Ovary (tissue), 9 donors: ENCODE data around the gene AFF4. TPM values are rescaled to one million over a fixed set of nuclear protein-coding genes. Genes with fewer than 3 reads are reported as not detected.

ENCODE experiments used
- DNase-seq, 5 donors: peaks; one replicate each; pipeline ENCODE4 v3.0.0-alpha.2; 2019 to 2020
- H3K27ac ChIP-seq, 2 donors: fragments of 200-600 bp; one replicate each; pipeline versions ENCODE4 v1.5.1 to v1.8.0; 2019 to 2022
- H3K27me3 ChIP-seq: fragments of 200-600 bp; one replicate; pipeline ENCODE4 v1.8.0; 2022
- H3K36me3 ChIP-seq: fragments of 200-600 bp; sonication (generic); one replicate; pipeline ENCODE4 v1.5.1; 2019
- H3K4me1 ChIP-seq: one replicate; pipeline ENCODE4 v1.8.1; 2013; ENCODE audit warnings: mild to moderate bottlenecking, moderate library complexity; ENCODE audit not compliant: insufficient read depth
- H3K4me3 ChIP-seq: fragments of 200-600 bp; sonication (generic); one replicate; pipeline ENCODE4 v1.5.1; 2017
- H3K9me3 ChIP-seq, 2 donors: fragments of 200-600 bp in 1 of 2; sonication (generic) in 1 of 2; one replicate each; pipeline versions ENCODE4 v1.5.1 to v1.8.1; 2013 to 2019; ENCODE audit warnings: mild to moderate bottlenecking in 1 of 2, moderate library complexity in 1 of 2
- CTCF ChIP-seq, 3 donors: fragments of 450-650 bp in 2 of 3; fragments of 200-600 bp in 1 of 3; IDR thresholded peaks; one replicate each; pipeline versions ENCODE4 v1.5.1 to v1.8.0; 2016 to 2022; ENCODE audit warnings: antibody characterized with exemption in 3 of 3, mild to moderate bottlenecking in 1 of 3
- EP300 ChIP-seq: sonication (generic); formaldehyde crosslinking; IDR thresholded peaks from one replicate; pipeline ENCODE4 v1.6.1; 2017; ENCODE audit warnings: antibody characterized with exemption
- POLR2A ChIP-seq: fragments of 450-650 bp; IDR thresholded peaks from one replicate; pipeline ENCODE4 v1.6.1; 2017; ENCODE audit warnings: antibody characterized with exemption, mild to moderate bottlenecking, moderate library complexity
- WGBS, 3 donors: extraction: QIAGEN DNeasy Blood & Tissue Kit in 1 of 3; methylation state at CpG; one replicate each; pipeline versions ENCODE4 v1.1.5 to v1.1.7; 2013 to 2017; 5-methylcytosine and 5-hydroxymethylcytosine counted together
- intact Hi-C, 4 donors: fragments of 100-400 bp; cut with DNase I; formaldehyde crosslinking; loops; one replicate each; pipeline versions ENCODE4 v1.11.0 to v1.15.1; 2022 to 2023
- polyA plus RNA-seq, 2 donors: library from polyadenylated mRNA; stranded (reverse); fragments of 200-250 nt in 1 of 2; fragments of 350-450 nt in 1 of 2; fragmentation: Illumina TruSeq in 1 of 2; extraction: RNeasy Lipid Tissue Mini Kit (QIAGEN cat#74804) in 1 of 2; gene quantifications; one replicate each; pipeline ENCODE4 v1.2.3, GENCODE V29; 2013 to 2014
- total RNA-seq, 7 donors: library from RNA; depleted of rRNA in 2 of 7; stranded (reverse); fragments of >200 nt in 2 of 7; fragmentation: NEBNext Ultra II Directional in 3 of 7; extraction: Animal tissue kit (Norgen Biotek cat#: 25700) in 3 of 7; gene quantifications; one replicate each; pipeline versions ENCODE4 v1.1.0 to v1.2.4, GENCODE V29; 2016 to 2023
- donor health status: DM: no; HTN: no; CAD: no; lungs with moderate emphysema.
- donor health status: DM: no; HTN: no; CAD: no.
- donor health status: Bipolar disorder and iron deficiency.
- donor health status: DM: yes; HTN: yes; CAD: no.
- donor health status: DM: no; HTN: no; CAD: no.
- donor health status: DM: yes; HTN: yes; CAD: no.

The AFF4 gene
- total and polyA plus RNA-seq, 9 donors = 19.5 to 114 (median 70.5) TPM

- Histone ChIP-seq H3K36me3 (no peaks in the 10 kb centered on the region), H3K4me3 (no peak overlapping the region)
- 57 to 77% (median 74%) methylated on average over 1 of the region's 1 CpG for WGBS, 3 donors
Measured at GRCh38 chr5:132872788-132873118, 90.7 kb downstream of the AFF4 start.

GRCh38 chr5:132871459-132872284, 91.8 kb downstream of the AFF4 start:
- DNase-seq = no peak
- WGBS, 3 donors = 71 to 73% (median 72%) methylated on average over 5 of the region's 5 CpGs
- intact Hi-C loops = no loop called here
- Histone ChIP-seq H3K36me3 (no peaks in the 10 kb centered on the region), H3K4me3 (no peak overlapping the region), H3K27ac (no peak overlapping the region), H3K4me1 (no peaks in the 10 kb centered on the region), H3K27me3 (no peaks in the 10 kb centered on the region), H3K9me3 (no peaks in the 10 kb centered on the region)
- TF ChIP-seq POLR2A (no peak), EP300 (no peak), CTCF (IDR thresholded peaks at IDR 0.05) (no peak)

More at GRCh38 chr5:132872788-132873118, 90.7 kb downstream of the AFF4 start:
- H3K27me3 ChIP-seq = no peaks in the 10 kb centered on the region
- H3K4me1 ChIP-seq = no peaks in the 10 kb centered on the region
- no peak for DNase-seq
- no peak for TF ChIP-seq EP300
- intact Hi-C loops = no loop called here
- no peak overlapping the region for H3K27ac ChIP-seq
- no peaks in the 10 kb centered on the region for H3K9me3 ChIP-seq

DNA sequence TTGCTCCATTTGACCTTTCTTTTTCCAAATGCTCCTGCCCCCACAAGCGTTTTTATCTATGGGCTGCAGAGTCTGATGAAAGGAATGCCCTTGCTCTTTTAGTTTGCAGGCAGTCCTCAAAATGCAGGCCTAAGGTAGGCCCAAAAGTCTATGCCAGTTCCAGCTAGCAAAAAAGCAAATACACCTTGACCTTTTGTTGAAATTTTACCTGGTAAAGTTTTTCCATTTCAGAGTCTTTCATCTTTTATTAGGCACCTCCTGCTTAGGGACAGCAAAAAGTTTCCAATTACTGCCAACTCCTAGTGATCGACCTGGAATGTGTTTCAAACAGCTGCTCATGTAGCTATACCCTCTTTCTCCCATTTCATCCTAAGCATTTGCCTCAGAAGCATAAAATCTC, 92.6 kb downstream of the AFF4 start:
- Histone ChIP-seq H3K4me1 (no peaks in the 10 kb centered on the region), H3K36me3 (no peaks in the 10 kb centered on the region), H3K27ac (no peak overlapping the region), H3K27me3 (no peaks in the 10 kb centered on the region), H3K4me3 (no peak overlapping the region), H3K9me3 (no peaks in the 10 kb centered on the region)
- TF ChIP-seq EP300 (no peak), POLR2A (no peak), CTCF (IDR thresholded peaks at IDR 0.05) (no peak)
- intact Hi-C loops = no loop called here
- no peak for DNase-seq
- 48 to 67% (median 54%) methylated on average over 2 of the region's 2 CpGs for WGBS, 3 donors

DNA sequence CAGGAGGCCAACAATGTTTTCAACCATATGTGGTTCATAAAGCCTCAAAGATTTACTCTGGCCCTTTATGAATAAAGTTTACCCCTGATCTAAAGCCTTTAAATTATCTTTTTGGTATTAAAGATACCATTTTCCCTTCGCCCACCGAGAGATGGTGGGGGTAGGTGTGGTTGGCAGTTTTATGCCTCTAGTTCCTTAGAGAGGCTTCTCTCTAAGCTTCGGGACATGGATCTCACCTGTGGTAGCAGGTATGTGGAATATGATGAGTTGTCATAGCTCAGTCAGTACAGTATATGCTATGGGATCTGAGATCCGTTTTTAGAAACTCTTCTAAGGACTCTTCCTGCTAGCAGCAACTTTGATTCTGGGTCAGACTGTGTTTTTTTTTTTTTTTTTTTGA, 94.7 kb downstream of the AFF4 start:
- intact Hi-C loops = no loop called here

More for the DNA sequence above, 94.7 kb downstream of the AFF4 start:
- DNase-seq = no peak
- Histone ChIP-seq H3K36me3 (no peaks in the 10 kb centered on the region), H3K9me3 (no peaks in the 10 kb centered on the region), H3K4me1 (no peaks in the 10 kb centered on the region), H3K27ac (no peak overlapping the region), H3K4me3 (no peak overlapping the region), H3K27me3 (no peaks in the 10 kb centered on the region)
- 73 to 83% (median 78%) methylated on average over 4 of the region's 4 CpGs for WGBS, 3 donors
- no peak for TF ChIP-seq POLR2A
- no peak for TF ChIP-seq CTCF (IDR thresholded peaks at IDR 0.05)
- TF ChIP-seq EP300 = no peak
